ENCODE results near the gene ANKRD44.

GRCh38 chr2:197146995-197147394 lies 163.6 kb downstream of the ANKRD44 start:
- TF ChIP-seq CTCF (conservative IDR thresholded peaks at IDR 0.05; ENCODE audit: low read depth, low read length) = no peak
- no peak for TF ChIP-seq EZH2 (IDR thresholded peaks at IDR 0.05; ENCODE audit: low read length, unreplicated experiment)
- no peak for TF ChIP-seq EZH2phosphoT487 (IDR thresholded peaks at IDR 0.05; ENCODE audit: borderline replicate concordance, low read length)

All from PC-3 (cell line).